ENCODE data around the gene ALB.

- TF ChIP-seq, protein P1, sequence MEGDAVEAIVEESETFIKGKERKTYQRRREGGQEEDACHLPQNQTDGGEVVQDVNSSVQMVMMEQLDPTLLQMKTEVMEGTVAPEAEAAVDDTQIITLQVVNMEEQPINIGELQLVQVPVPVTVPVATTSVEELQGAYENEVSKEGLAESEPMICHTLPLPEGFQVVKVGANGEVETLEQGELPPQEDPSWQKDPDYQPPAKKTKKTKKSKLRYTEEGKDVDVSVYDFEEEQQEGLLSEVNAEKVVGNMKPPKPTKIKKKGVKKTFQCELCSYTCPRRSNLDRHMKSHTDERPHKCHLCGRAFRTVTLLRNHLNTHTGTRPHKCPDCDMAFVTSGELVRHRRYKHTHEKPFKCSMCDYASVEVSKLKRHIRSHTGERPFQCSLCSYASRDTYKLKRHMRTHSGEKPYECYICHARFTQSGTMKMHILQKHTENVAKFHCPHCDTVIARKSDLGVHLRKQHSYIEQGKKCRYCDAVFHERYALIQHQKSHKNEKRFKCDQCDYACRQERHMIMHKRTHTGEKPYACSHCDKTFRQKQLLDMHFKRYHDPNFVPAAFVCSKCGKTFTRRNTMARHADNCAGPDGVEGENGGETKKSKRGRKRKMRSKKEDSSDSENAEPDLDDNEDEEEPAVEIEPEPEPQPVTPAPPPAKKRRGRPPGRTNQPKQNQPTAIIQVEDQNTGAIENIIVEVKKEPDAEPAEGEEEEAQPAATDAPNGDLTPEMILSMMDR (IDR thresholded peaks at IDR 0.05) = no peak
- no peak for TF ChIP-seq POLR2AphosphoS5 (IDR thresholded peaks at IDR 0.05; ENCODE audit: low read depth, low read length)
- TF ChIP-seq, protein P2, sequence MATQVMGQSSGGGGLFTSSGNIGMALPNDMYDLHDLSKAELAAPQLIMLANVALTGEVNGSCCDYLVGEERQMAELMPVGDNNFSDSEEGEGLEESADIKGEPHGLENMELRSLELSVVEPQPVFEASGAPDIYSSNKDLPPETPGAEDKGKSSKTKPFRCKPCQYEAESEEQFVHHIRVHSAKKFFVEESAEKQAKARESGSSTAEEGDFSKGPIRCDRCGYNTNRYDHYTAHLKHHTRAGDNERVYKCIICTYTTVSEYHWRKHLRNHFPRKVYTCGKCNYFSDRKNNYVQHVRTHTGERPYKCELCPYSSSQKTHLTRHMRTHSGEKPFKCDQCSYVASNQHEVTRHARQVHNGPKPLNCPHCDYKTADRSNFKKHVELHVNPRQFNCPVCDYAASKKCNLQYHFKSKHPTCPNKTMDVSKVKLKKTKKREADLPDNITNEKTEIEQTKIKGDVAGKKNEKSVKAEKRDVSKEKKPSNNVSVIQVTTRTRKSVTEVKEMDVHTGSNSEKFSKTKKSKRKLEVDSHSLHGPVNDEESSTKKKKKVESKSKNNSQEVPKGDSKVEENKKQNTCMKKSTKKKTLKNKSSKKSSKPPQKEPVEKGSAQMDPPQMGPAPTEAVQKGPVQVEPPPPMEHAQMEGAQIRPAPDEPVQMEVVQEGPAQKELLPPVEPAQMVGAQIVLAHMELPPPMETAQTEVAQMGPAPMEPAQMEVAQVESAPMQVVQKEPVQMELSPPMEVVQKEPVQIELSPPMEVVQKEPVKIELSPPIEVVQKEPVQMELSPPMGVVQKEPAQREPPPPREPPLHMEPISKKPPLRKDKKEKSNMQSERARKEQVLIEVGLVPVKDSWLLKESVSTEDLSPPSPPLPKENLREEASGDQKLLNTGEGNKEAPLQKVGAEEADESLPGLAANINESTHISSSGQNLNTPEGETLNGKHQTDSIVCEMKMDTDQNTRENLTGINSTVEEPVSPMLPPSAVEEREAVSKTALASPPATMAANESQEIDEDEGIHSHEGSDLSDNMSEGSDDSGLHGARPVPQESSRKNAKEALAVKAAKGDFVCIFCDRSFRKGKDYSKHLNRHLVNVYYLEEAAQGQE (IDR thresholded peaks at IDR 0.05; ENCODE audit: insufficient read depth in 1 of 2, low read depth in 2 of 2, low read length in 1 of 2) = no peak
Observed at GRCh38 chr4:73414936-73415271, 10.8 kb downstream of the ALB start.

Measured in Panc1 (cell line).